ENCODE results near the gene PMEL.
"Not testable (repeated sequence)": the region's sequence is repeated elsewhere in the genome, so short reads cannot be mapped to it uniquely, and the experiment has no call there.

PMEL gene

GRCh38 chr12:55919032-55919431, 46.8 kb downstream of the PMEL start:
- ATAC-seq: not testable (repeated sequence)

GRCh38 chr12:55915482-55915859, 50.4 kb downstream of the PMEL start:
- no peak for ATAC-seq

GRCh38 chr12:55912908-55913307, 52.9 kb downstream of the PMEL start:
- no peak for ATAC-seq

- ATAC-seq: no peak
Measured at GRCh38 chr12:55909513-55909884, 56.3 kb downstream of the PMEL start.

GRCh38 chr12:55908726-55909512, 56.9 kb downstream of the PMEL start:
- ATAC-seq: no peak

- ATAC-seq: peak in 1 of 2 donors; percentile 38
Measured at GRCh38 chr12:55906056-55906455, 59.8 kb downstream of the PMEL start.
